ENCODE measurements around the gene ANKRD13C.

GRCh38 chr1:70222716-70223235, 131.7 kb downstream of the ANKRD13C start:
- TF ChIP-seq POLR2A (IDR thresholded peaks at IDR 0.05), result no peak
- TF ChIP-seq CTCF (IDR thresholded peaks at IDR 0.05), result no peak

Data from right lobe of liver (tissue), 4 donors.